H1 (cell line): ENCODE measurements around the gene UIMC1. TPM values are rescaled to one million over a fixed set of nuclear protein-coding genes. Genes with fewer than 3 reads are reported as not detected.

Experiments
- CTBP2 ChIP-seq: IDR thresholded peaks from 2 replicates; pipeline ENCODE4 v1.7.0; 2011; ENCODE audit warnings: borderline replicate concordance, mild to moderate bottlenecking, moderate library complexity, mixed read lengths, low read length; ENCODE audit not compliant: insufficient read depth, insufficient read length
- EGR1 ChIP-seq: IDR thresholded peaks from 2 replicates; pipeline ENCODE4 v1.6.1; 2011; ENCODE audit warnings: low read depth, low read length, borderline replicate concordance
- KDM4A ChIP-seq: IDR thresholded peaks from one replicate; pipeline ENCODE4 v1.7.1; 2012; ENCODE audit warnings: low read depth, mild to moderate bottlenecking, moderate library complexity, low read length, inconsistent platforms; ENCODE audit not compliant: severe bottlenecking
- KDM5A ChIP-seq: fragments of 200-600 bp; IDR thresholded peaks from 2 replicates; pipeline ENCODE4 v1.7.1; 2012; ENCODE audit warnings: mild to moderate bottlenecking, low read length, inconsistent platforms, mixed read lengths
- POLR2A ChIP-seq, 2 experiments: IDR thresholded peaks; 1 replicate in 1 of 2; 2 replicates in 1 of 2; pipeline ENCODE4 v1.6.1; 2011; ENCODE audit warnings: low read depth in 2 of 2, low read length in 2 of 2, mild to moderate bottlenecking in 2 of 2; ENCODE audit errors: control extremely low read depth in 1 of 2
- SUZ12 ChIP-seq: fragments of 200-600 bp; sonication (generic); IDR thresholded peaks from 2 replicates; pipeline ENCODE4 v1.6.1; 2012; ENCODE audit warnings: mild to moderate bottlenecking, inconsistent platforms, low read length, moderate library complexity, mixed read lengths
- TAF7 ChIP-seq: optimal IDR thresholded peaks from 2 replicates; pipeline ENCODE3; 2011; ENCODE audit warnings: low read depth, mild to moderate bottlenecking, inconsistent platforms, low read length, moderate library complexity, borderline replicate concordance
- TBP ChIP-seq: IDR thresholded peaks from 2 replicates; pipeline ENCODE4 v1.6.1; 2011; ENCODE audit warnings: low read depth, low read length, improper control_type of control experiment
- YY1 ChIP-seq: IDR thresholded peaks from 2 replicates; pipeline ENCODE4 v1.6.1; 2011; ENCODE audit warnings: low read depth, mild to moderate bottlenecking, low read length
- polyA plus RNA-seq, 7 experiments: library from polyadenylated mRNA; depleted of rRNA in 3 of 7; stranded (reverse) in 5 of 7; unstranded in 2 of 7; fragments of >200 nt in 5 of 7; fragments of 200-250 nt in 2 of 7; gene quantifications; 1 replicate in 5 of 7; 2 replicates in 1 of 7; 4 replicates in 1 of 7; pipeline versions ENCODE4 v1.2.1 to v1.2.3, GENCODE V29; 2011 to 2013; ENCODE audit warnings: missing spikeins in 2 of 7, mixed read lengths in 2 of 7
- total RNA-seq: library from RNA; stranded (reverse); fragmentation: NEBNext Ultra II Directional; extraction: Animal tissue kit (Norgen Biotek cat#: 25700); gene quantifications from 2 replicates; pipeline ENCODE4 v1.2.1, GENCODE V29; 2021

The UIMC1 gene
- total and polyA plus RNA-seq, 2 of the 8 experiments (the other 6 are each of a cell fraction or from before 2014, with no cell fraction given): 12.8 to 43.7 TPM

GRCh38 chr5:176888016-176888864 is 118.3 kb downstream of the UIMC1 start (continued):
- no peak for TF ChIP-seq CTBP2
- no peak for TF ChIP-seq KDM4A
- no peak for TF ChIP-seq KDM5A
- TF ChIP-seq TAF7: no peak
- TF ChIP-seq TBP: no peak
- TF ChIP-seq SUZ12: no peak
- TF ChIP-seq EGR1: no peak
- TF ChIP-seq POLR2A (IDR thresholded peaks at IDR 0.05; ENCODE audit: control extremely low read depth in 1 of 2, low read depth in 2 of 2, low read length in 2 of 2): no peak
- TF ChIP-seq YY1: no peak
